Neural progenitor cell (in vitro differentiated cells): ENCODE data around the gene SLC30A3. TPM values are rescaled to one million over a fixed set of nuclear protein-coding genes. Genes with fewer than 3 reads are reported as not detected.
A peak's percentile ranks its signal among the peaks of the same experiment; 100 is the strongest.

ENCODE experiments used
- DNase-seq: peaks from one replicate; pipeline ENCODE4 v3.0.0-alpha.2; 2016; ENCODE audit warnings: low spot score
- H2AFZ ChIP-seq: fragments of 200-600 bp; sonication (generic); replicated peaks from 2 replicates; pipeline ENCODE4 v1.6.1; 2016; ENCODE audit warnings: antibody characterized with exemption
- H3F3A ChIP-seq: fragments of 200-600 bp; sonication (generic); 2 replicates; pipeline ENCODE4 v1.6.1; 2016; ENCODE audit warnings: antibody characterized with exemption, low read depth
- H3K27ac ChIP-seq: fragments of 200-600 bp; sonication (generic); 2 replicates; pipeline ENCODE4 v1.5.1; 2016; ENCODE audit warnings: mild to moderate bottlenecking
- H3K27me3 ChIP-seq: fragments of 200-600 bp; sonication (generic); 2 replicates; pipeline ENCODE4 v1.6.1; 2016; ENCODE audit warnings: mild to moderate bottlenecking, moderate library complexity
- H3K36me3 ChIP-seq: fragments of 200-600 bp; sonication (generic); 2 replicates; pipeline ENCODE4 v1.5.1; 2016
- H3K4me1 ChIP-seq: fragments of 200-600 bp; sonication (generic); 2 replicates; pipeline ENCODE4 v1.6.1; 2016; ENCODE audit warnings: mixed run types
- H3K4me2 ChIP-seq: fragments of 200-600 bp; sonication (generic); 2 replicates; pipeline ENCODE4 v1.6.1; 2016
- H3K4me3 ChIP-seq: fragments of 200-600 bp; sonication (generic); 2 replicates; pipeline ENCODE4 v1.5.1; 2016
- H3K79me2 ChIP-seq: fragments of 200-600 bp; sonication (generic); 2 replicates; pipeline ENCODE4 v1.6.1; 2016; ENCODE audit warnings: low read depth
- H3K9ac ChIP-seq: fragments of 200-600 bp; sonication (generic); 2 replicates; pipeline ENCODE4 v1.6.1; 2016
- H3K9me3 ChIP-seq: fragments of 200-600 bp; sonication (generic); 2 replicates; pipeline ENCODE4 v1.5.1; 2016; ENCODE audit warnings: low read depth
- H4K20me1 ChIP-seq: fragments of 200-600 bp; sonication (generic); 2 replicates; pipeline ENCODE4 v1.6.1; 2016; ENCODE audit warnings: low read depth
- H3K27ac Mint-ChIP-seq: 3 replicates; pipeline ENCODE4 v1.8.0; 2021; ENCODE audit warnings: mixed read lengths
- H3K27me3 Mint-ChIP-seq: 2 replicates; pipeline ENCODE4 v1.8.0; 2022; ENCODE audit warnings: low read depth, mild to moderate bottlenecking, inconsistent platforms, moderate library complexity, mixed read lengths; ENCODE audit not compliant: insufficient read depth
- H3K36me3 Mint-ChIP-seq: 3 replicates; pipeline ENCODE4 v1.8.0; 2021; ENCODE audit warnings: mixed read lengths
- H3K4me1 Mint-ChIP-seq: 3 replicates; pipeline ENCODE4 v1.8.0; 2021; ENCODE audit warnings: mixed read lengths
- H3K4me3 Mint-ChIP-seq: 3 replicates; pipeline ENCODE4 v1.8.0; 2021; ENCODE audit warnings: mild to moderate bottlenecking, moderate library complexity, mixed read lengths
- H3K9me3 Mint-ChIP-seq: 3 replicates; pipeline ENCODE4 v1.8.0; 2020; ENCODE audit warnings: mixed read lengths
- EZH2 ChIP-seq: fragments of 200-600 bp; sonication (generic); IDR thresholded peaks from 2 replicates; pipeline ENCODE4 v1.6.1; 2017; ENCODE audit warnings: antibody characterized with exemption, mild to moderate bottlenecking, moderate library complexity
- EZH2phosphoT487 ChIP-seq: fragments of 200-600 bp; sonication (generic); IDR thresholded peaks from 2 replicates; pipeline ENCODE4 v1.6.1; 2017; ENCODE audit warnings: antibody characterized with exemption
- total RNA-seq: library from RNA; depleted of rRNA; stranded (reverse); fragments of >200 nt; gene quantifications from 2 replicates; pipeline ENCODE4 v1.2.3, GENCODE V29; 2015; ENCODE audit warnings: low replicate concordance
- TF ChIP-seq, protein P1 (sequence below): fragments of 200-600 bp; sonication (generic); IDR thresholded peaks from 2 replicates; pipeline ENCODE4 v1.5.1; 2017; ENCODE audit warnings: antibody characterized with exemption, mild to moderate bottlenecking

SLC30A3 gene
- total RNA-seq, 1 donor from 2014 or later: 0.56 TPM

- peak overlapping the region; percentile 27 for H3K4me3 ChIP-seq
- H3K27me3 Mint-ChIP-seq: peaks cover 19% of the 10 kb centered on the region
- peaks cover 14% of the 10 kb centered on the region for H3F3A ChIP-seq
- peaks cover 19% of the 10 kb centered on the region for H3K27me3 ChIP-seq
- peak overlapping the region; percentile 97 for H2AFZ ChIP-seq
- peaks cover 7% of the 10 kb centered on the region for H3K4me1 ChIP-seq
- no peaks in the 10 kb centered on the region for H3K9me3 ChIP-seq
- H3K79me2 ChIP-seq: no peaks in the 10 kb centered on the region
- no peaks in the 10 kb centered on the region for H3K36me3 Mint-ChIP-seq
- H3K27ac ChIP-seq: no peak overlapping the region
- H3K4me2 ChIP-seq: peak overlapping the region; percentile 67
- H3K9me3 Mint-ChIP-seq: no peaks in the 10 kb centered on the region
- no peak overlapping the region for H3K9ac ChIP-seq
- H3K27ac Mint-ChIP-seq: peak overlapping the region; percentile 7
- H3K4me3 Mint-ChIP-seq: peak overlapping the region; percentile 37
- no peaks in the 10 kb centered on the region for H3K36me3 ChIP-seq
- no peaks in the 10 kb centered on the region for H4K20me1 ChIP-seq
- DNase-seq: no peak
- TF ChIP-seq EZH2: no peak
- TF ChIP-seq, protein P1, sequence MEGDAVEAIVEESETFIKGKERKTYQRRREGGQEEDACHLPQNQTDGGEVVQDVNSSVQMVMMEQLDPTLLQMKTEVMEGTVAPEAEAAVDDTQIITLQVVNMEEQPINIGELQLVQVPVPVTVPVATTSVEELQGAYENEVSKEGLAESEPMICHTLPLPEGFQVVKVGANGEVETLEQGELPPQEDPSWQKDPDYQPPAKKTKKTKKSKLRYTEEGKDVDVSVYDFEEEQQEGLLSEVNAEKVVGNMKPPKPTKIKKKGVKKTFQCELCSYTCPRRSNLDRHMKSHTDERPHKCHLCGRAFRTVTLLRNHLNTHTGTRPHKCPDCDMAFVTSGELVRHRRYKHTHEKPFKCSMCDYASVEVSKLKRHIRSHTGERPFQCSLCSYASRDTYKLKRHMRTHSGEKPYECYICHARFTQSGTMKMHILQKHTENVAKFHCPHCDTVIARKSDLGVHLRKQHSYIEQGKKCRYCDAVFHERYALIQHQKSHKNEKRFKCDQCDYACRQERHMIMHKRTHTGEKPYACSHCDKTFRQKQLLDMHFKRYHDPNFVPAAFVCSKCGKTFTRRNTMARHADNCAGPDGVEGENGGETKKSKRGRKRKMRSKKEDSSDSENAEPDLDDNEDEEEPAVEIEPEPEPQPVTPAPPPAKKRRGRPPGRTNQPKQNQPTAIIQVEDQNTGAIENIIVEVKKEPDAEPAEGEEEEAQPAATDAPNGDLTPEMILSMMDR: no peak
- no peak for TF ChIP-seq EZH2phosphoT487
- peaks cover 13% of the 10 kb centered on the region for H3K4me1 Mint-ChIP-seq
Measured at GRCh38 chr2:27250652-27251379, 12.0 kb downstream of the SLC30A3 start.

GRCh38 chr2:27249891-27250651 is 12.8 kb downstream of the SLC30A3 start:
- DNase-seq: peak; percentile 90
- H3K27ac ChIP-seq: no peak overlapping the region
- H3K36me3 ChIP-seq: no peaks in the 10 kb centered on the region
- H3K27me3 ChIP-seq: peaks cover 19% of the 10 kb centered on the region
- no peaks in the 10 kb centered on the region for H3K79me2 ChIP-seq
- Mint-ChIP-seq H3K27ac (no peak overlapping the region), H3K36me3 (no peaks in the 10 kb centered on the region), H3K9me3 (no peaks in the 10 kb centered on the region), H3K4me3 (no peak overlapping the region), H3K4me1 (peaks cover 13% of the 10 kb centered on the region), H3K27me3 (peaks cover 16% of the 10 kb centered on the region)
- H3K9me3 ChIP-seq: no peaks in the 10 kb centered on the region
- no peak overlapping the region for H3K9ac ChIP-seq
- peak overlapping the region; percentile 97 for H2AFZ ChIP-seq
- no peaks in the 10 kb centered on the region for H4K20me1 ChIP-seq
- H3K4me1 ChIP-seq: peaks cover 7% of the 10 kb centered on the region
- H3F3A ChIP-seq: peaks cover 21% of the 10 kb centered on the region
- H3K4me3 ChIP-seq: peak overlapping the region; percentile 27
- peak overlapping the region; percentile 67 for H3K4me2 ChIP-seq
- TF ChIP-seq EZH2phosphoT487 (no peak), EZH2 (no peak)
- TF ChIP-seq, protein P1: peak; percentile 92

- Mint-ChIP-seq H3K27me3 (peaks cover 13% of the 10 kb centered on the region), H3K27ac (no peak overlapping the region)
- H2AFZ ChIP-seq: no peak overlapping the region
Measured at GRCh38 chr2:27249159-27249890, 13.5 kb downstream of the SLC30A3 start.

More at GRCh38 chr2:27249159-27249890, 13.5 kb downstream of the SLC30A3 start:
- DNase-seq: no peak
- Mint-ChIP-seq H3K36me3 (no peaks in the 10 kb centered on the region), H3K4me1 (peaks cover 11% of the 10 kb centered on the region), H3K9me3 (no peaks in the 10 kb centered on the region), H3K4me3 (no peak overlapping the region)
- Histone ChIP-seq H3F3A (peaks cover 28% of the 10 kb centered on the region), H3K4me3 (no peak overlapping the region), H3K9ac (no peak overlapping the region), H3K9me3 (no peaks in the 10 kb centered on the region), H4K20me1 (no peaks in the 10 kb centered on the region), H3K4me2 (no peak overlapping the region), H3K27ac (no peak overlapping the region), H3K27me3 (peaks cover 19% of the 10 kb centered on the region), H3K79me2 (no peaks in the 10 kb centered on the region), H3K36me3 (no peaks in the 10 kb centered on the region), H3K4me1 (peaks cover 7% of the 10 kb centered on the region)
- TF ChIP-seq, protein P1: no peak
- TF ChIP-seq EZH2phosphoT487: no peak
- TF ChIP-seq EZH2: no peak
